ENCODE measurements around the gene PDE4D.

DNA sequence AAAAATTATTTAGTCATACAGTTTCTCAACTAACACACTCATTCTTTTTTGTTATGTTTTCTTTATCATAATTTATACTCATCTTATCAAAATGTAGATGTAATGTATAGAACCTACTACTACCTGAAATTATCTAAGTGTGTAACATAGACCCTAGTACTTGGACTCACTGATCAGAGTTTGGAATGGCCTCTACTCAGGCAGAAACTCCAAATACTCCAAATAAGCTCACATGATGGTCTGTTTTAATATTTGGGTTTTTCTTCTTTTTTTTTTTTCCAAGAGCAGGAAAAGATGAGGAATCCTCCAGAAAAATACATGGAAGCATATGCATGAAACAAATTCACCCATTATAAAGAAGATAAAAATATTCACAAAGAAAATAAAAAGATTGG lies 126.3 kb downstream of the PDE4D start:
- TF ChIP-seq, protein P1, sequence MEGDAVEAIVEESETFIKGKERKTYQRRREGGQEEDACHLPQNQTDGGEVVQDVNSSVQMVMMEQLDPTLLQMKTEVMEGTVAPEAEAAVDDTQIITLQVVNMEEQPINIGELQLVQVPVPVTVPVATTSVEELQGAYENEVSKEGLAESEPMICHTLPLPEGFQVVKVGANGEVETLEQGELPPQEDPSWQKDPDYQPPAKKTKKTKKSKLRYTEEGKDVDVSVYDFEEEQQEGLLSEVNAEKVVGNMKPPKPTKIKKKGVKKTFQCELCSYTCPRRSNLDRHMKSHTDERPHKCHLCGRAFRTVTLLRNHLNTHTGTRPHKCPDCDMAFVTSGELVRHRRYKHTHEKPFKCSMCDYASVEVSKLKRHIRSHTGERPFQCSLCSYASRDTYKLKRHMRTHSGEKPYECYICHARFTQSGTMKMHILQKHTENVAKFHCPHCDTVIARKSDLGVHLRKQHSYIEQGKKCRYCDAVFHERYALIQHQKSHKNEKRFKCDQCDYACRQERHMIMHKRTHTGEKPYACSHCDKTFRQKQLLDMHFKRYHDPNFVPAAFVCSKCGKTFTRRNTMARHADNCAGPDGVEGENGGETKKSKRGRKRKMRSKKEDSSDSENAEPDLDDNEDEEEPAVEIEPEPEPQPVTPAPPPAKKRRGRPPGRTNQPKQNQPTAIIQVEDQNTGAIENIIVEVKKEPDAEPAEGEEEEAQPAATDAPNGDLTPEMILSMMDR (optimal IDR thresholded peaks at IDR 0.05 in 1 of 3, IDR thresholded peaks at IDR 0.05 in 1 of 3, conservative IDR thresholded peaks at IDR 0.05 in 1 of 3; ENCODE audit: extremely low read depth in 1 of 3, insufficient read depth in 2 of 3, low read length in 3 of 3): no peak
- TF ChIP-seq EZH2 (IDR thresholded peaks at IDR 0.05; ENCODE audit: low read length): no peak
